Measurements from ENCODE around the gene RASAL2. TPM values are rescaled to one million over a fixed set of nuclear protein-coding genes. Genes with fewer than 3 reads are reported as not detected.

Gene RASAL2
- total and polyA plus RNA-seq, 9 of the 15 experiments (the other 6 are each of a cell fraction or from before 2014, with no cell fraction given), result 0.13 to 1.0 (median 0.62) TPM

DNA sequence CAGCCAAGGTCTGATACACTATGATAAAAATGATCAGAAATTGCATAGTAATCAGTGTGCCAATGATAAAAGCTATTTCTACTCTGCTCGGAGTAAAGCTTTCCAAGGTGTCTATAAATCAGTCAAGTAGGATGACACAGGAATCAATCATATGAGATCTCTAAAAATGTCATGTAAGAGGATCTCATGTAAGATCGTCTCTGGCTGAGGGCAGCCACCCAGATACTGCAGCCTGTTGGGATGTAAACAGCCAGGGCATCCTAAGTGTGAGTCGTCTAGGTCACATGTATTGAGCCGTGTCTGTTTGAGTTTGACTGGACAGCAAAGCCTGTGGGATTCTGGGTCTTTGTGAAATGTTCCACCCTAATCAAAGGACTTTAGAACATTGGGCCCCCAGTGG, 416.3 kb downstream of the RASAL2 start:
- TF ChIP-seq CBX8 (IDR thresholded peaks at IDR 0.05; ENCODE audit: borderline replicate concordance, extremely low read depth, low read depth, low read length, poor library complexity, severe bottlenecking), result no peak
- TF ChIP-seq MEIS2 (IDR thresholded peaks at IDR 0.05; ENCODE audit: partially characterized antibody), result peak; percentile 79
- no peak for TF ChIP-seq SIN3B (IDR thresholded peaks at IDR 0.05; ENCODE audit: low read depth)
- no peak for TF ChIP-seq JUNB (CRISPR knock-in tag; conservative IDR thresholded peaks at IDR 0.05)
- TF ChIP-seq RREB1 (CRISPR knock-in tag; IDR thresholded peaks at IDR 0.05), result no peak
- TF ChIP-seq PHTF2 (CRISPR knock-in tag; IDR thresholded peaks at IDR 0.05), result no peak
- TF ChIP-seq, protein P1, sequence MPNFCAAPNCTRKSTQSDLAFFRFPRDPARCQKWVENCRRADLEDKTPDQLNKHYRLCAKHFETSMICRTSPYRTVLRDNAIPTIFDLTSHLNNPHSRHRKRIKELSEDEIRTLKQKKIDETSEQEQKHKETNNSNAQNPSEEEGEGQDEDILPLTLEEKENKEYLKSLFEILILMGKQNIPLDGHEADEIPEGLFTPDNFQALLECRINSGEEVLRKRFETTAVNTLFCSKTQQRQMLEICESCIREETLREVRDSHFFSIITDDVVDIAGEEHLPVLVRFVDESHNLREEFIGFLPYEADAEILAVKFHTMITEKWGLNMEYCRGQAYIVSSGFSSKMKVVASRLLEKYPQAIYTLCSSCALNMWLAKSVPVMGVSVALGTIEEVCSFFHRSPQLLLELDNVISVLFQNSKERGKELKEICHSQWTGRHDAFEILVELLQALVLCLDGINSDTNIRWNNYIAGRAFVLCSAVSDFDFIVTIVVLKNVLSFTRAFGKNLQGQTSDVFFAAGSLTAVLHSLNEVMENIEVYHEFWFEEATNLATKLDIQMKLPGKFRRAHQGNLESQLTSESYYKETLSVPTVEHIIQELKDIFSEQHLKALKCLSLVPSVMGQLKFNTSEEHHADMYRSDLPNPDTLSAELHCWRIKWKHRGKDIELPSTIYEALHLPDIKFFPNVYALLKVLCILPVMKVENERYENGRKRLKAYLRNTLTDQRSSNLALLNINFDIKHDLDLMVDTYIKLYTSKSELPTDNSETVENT (CRISPR knock-in tag; IDR thresholded peaks at IDR 0.05), result no peak
- TF ChIP-seq PBX2 (CRISPR knock-in tag; IDR thresholded peaks at IDR 0.05; ENCODE audit: low read depth), result no peak
- peak; percentile 73 for TF ChIP-seq PBX2 (tag; conservative IDR thresholded peaks at IDR 0.05; ENCODE audit: low read depth)
- Histone ChIP-seq H3K27me3 (ENCODE audit: control insufficient read depth in 2 of 2, insufficient read depth in 2 of 2, low read length in 2 of 2) (peaks cover 0 to 12% of the 10 kb centered on the region in 2 experiments; a peak in 1 of 5 replicates), H3K79me2 (ENCODE audit: control insufficient read depth, insufficient read depth, low read length) (no peaks in the 10 kb centered on the region), H4K20me1 (replicated peaks; ENCODE audit: control insufficient read depth, insufficient read depth, low read length) (no peaks in the 10 kb centered on the region), H3K4me2 (ENCODE audit: insufficient read depth, low read length) (no peak overlapping the region), H3K9ac (ENCODE audit: insufficient read depth in 1 of 2, low read depth in 2 of 2, low read length in 2 of 2) (no peak overlapping the region), H3K4me1 (replicated peaks in 1 of 2; ENCODE audit: control insufficient read depth in 2 of 2, insufficient read depth in 2 of 2, low read length in 2 of 2) (peaks cover 4 to 8% of the 10 kb centered on the region in 2 experiments; a peak in 2 of 5 replicates), H3K4me3 (no peak overlapping the region), H3K27ac (ENCODE audit: extremely low read depth, low read depth, low read length) (no peak overlapping the region), H3K36me3 (ENCODE audit: control insufficient read depth, insufficient read depth, low read length) (no peaks in the 10 kb centered on the region), H3K9me1 (ENCODE audit: control insufficient read depth, insufficient read depth, low read length) (no peaks in the 10 kb centered on the region), H2AFZ (ENCODE audit: low read depth, low read length) (no peak overlapping the region), H3K9me3 (replicated peaks; ENCODE audit: control insufficient read depth, insufficient read depth, low read depth, low read length) (no peaks in the 10 kb centered on the region)
- ATAC-seq (no peak), DNase-seq (ENCODE audit: extremely low read depth in 1 of 4, low spot score in 3 of 4) (no peak), FAIRE-seq (no peak)
- in situ Hi-C loops (cut with MboI) (loop anchor here (5.0 kb wide), 1 partner anchor 198 kb away; no protein-coding TSS in a partner anchor), intact Hi-C loops (cut with micrococcal nuclease) (no loop called here)
- ChIA-PET POLR2A (interaction anchor here (0.6 kb wide), 2 partner anchors 23 kb away, joined by 3 to 4 read pairs; no protein-coding TSS in a partner anchor), CTCF (ENCODE audit: low intra/inter-chr PET ratio) (no interaction called here)
- no TSS peak for BruUV-seq (replicated peaks)
- WGBS (ENCODE audit: insufficient coverage, low coverage, missing lambda C conversion rate), result 4% methylated on average over 4 of the region's 4 CpGs

Data from K562 (cell line).